HepG2 (cell line): Measurements from ENCODE around the gene SLC6A6. TPM values are rescaled to one million over a fixed set of nuclear protein-coding genes. Genes with fewer than 3 reads are reported as not detected.

Experiments used
- ATAC-seq: fragments of 200-7000 bp; cut with Tn5 transposase; 3 replicates; pipeline ENCODE4 v1.9.1; 2020; ENCODE audit warnings: mild to moderate bottlenecking, moderate library complexity
- BruUV-seq: library from RNA; stranded (reverse); fragments of 400-500 nt; replicated peaks from 2 replicates; lab custom pipeline; 2021; lab: Mats Ljungman, UMichigan
- CTCF ChIA-PET: fragments of 300-600 bp; formaldehyde crosslinking; extraction: SDS; loops from one replicate; lab custom pipeline; 2021; ENCODE audit warnings: low total read pairs, inconsistent platforms, low intra/inter-chr PET ratio; lab: Yijun Ruan, JAX
- POLR2A ChIA-PET: fragments of 350-600 bp; sonication (Branson Sonifier 250); formaldehyde crosslinking; loops from one replicate; lab custom pipeline; 2020; ENCODE audit warnings: antibody characterized with exemption, inconsistent platforms; lab: Yijun Ruan, JAX
- DNase-seq: peaks from one replicate; pipeline ENCODE4 v3.0.0-alpha.2; 2015; ENCODE audit warnings: low spot score
- FAIRE-seq: peaks from 3 replicates; lab custom pipeline; 2011; peaks lifted over from hg19 to GRCh38; lab: Jason Lieb, UNC
- H2AFZ ChIP-seq: one replicate; pipeline ENCODE4 v1.6.1; 2011; ENCODE audit warnings: low read length, inconsistent platforms
- H3K27ac ChIP-seq: fragments of 300-600 bp; 3 replicates; pipeline ENCODE4 v1.8.0; 2011; ENCODE audit warnings: mixed run types, mild to moderate bottlenecking, mixed read lengths, low read length, inconsistent platforms; ENCODE audit not compliant: insufficient read depth; ENCODE audit errors: extremely low read length
- H3K27me3 ChIP-seq, 2 experiments: fragments of 200-600 bp in 1 of 2; 2 replicates in 1 of 2; 3 replicates in 1 of 2; pipeline versions ENCODE4 v1.6.0 to v1.8.0; 2011; ENCODE audit warnings: low read length in 2 of 2, mild to moderate bottlenecking in 2 of 2, moderate library complexity in 2 of 2, inconsistent platforms in 1 of 2; ENCODE audit not compliant: insufficient read depth in 2 of 2, control insufficient read depth in 1 of 2
- H3K36me3 ChIP-seq, 2 experiments: fragments of 200-600 bp in 1 of 2; replicated peaks in 1 of 2; 2 replicates in 1 of 2; 3 replicates in 1 of 2; pipeline versions ENCODE4 v1.5.1 to v1.8.0; 2011; ENCODE audit warnings: low read length in 2 of 2, inconsistent platforms in 1 of 2; ENCODE audit not compliant: insufficient read depth in 2 of 2, control insufficient read depth in 1 of 2
- H3K4me1 ChIP-seq: 2 replicates; pipeline ENCODE4 v1.5.1; 2012; ENCODE audit warnings: low read length, inconsistent platforms; ENCODE audit not compliant: insufficient read depth
- H3K4me2 ChIP-seq: 2 replicates; pipeline ENCODE4 v1.6.0; 2011; ENCODE audit warnings: low read depth, low read length, inconsistent platforms
- H3K4me3 ChIP-seq, 3 experiments: fragments of 200-600 bp in 1 of 3; sonication (generic), shearing (Covaris generic) in 1 of 3; replicated peaks in 1 of 3; 2 replicates each; pipeline ENCODE4 v1.5.1; 2011 to 2016; ENCODE audit warnings: low read length in 3 of 3, inconsistent platforms in 2 of 3, low read depth in 2 of 3, mild to moderate bottlenecking in 2 of 3, control low read depth in 1 of 3, mixed read lengths in 1 of 3; ENCODE audit not compliant: insufficient read depth in 1 of 3
- H3K79me2 ChIP-seq: one replicate; pipeline ENCODE4 v1.6.1; 2011; ENCODE audit warnings: low read length, inconsistent platforms; ENCODE audit not compliant: insufficient read depth
- H3K9ac ChIP-seq: 2 replicates; pipeline ENCODE4 v1.6.0; 2011; ENCODE audit warnings: mild to moderate bottlenecking, low read depth, low read length, inconsistent platforms; ENCODE audit not compliant: insufficient read depth
- H3K9me3 ChIP-seq: 2 replicates; pipeline ENCODE4 v1.5.1; 2012; ENCODE audit warnings: mild to moderate bottlenecking, low read length
- H4K20me1 ChIP-seq: 2 replicates; pipeline ENCODE4 v1.6.0; 2011; ENCODE audit warnings: inconsistent platforms, mild to moderate bottlenecking, low read length, moderate library complexity; ENCODE audit not compliant: insufficient read depth
- CTCF ChIP-seq: sonication (generic); formaldehyde crosslinking; IDR thresholded peaks from 2 replicates; pipeline ENCODE4 v1.5.0; 2020; ENCODE audit warnings: mild to moderate bottlenecking, missing genetic modification reagents, moderate library complexity
- JUND ChIP-seq: sonication (generic); formaldehyde crosslinking; IDR thresholded peaks from 2 replicates; pipeline ENCODE4 v1.8.0; 2022; ENCODE audit warnings: mild to moderate bottlenecking, missing genetic modification reagents
- KLF15 ChIP-seq: sonication (generic); formaldehyde crosslinking; IDR thresholded peaks from 2 replicates; pipeline ENCODE4 v1.8.1; 2023; ENCODE audit warnings: borderline replicate concordance, mild to moderate bottlenecking, inconsistent platforms, missing genetic modification reagents, mixed read lengths
- NFRKB ChIP-seq: fragments of 450-650 bp; IDR thresholded peaks from 2 replicates; pipeline ENCODE4 v1.6.1; 2017
- NKX3-1 ChIP-seq: sonication (generic); formaldehyde crosslinking; IDR thresholded peaks from 2 replicates; pipeline ENCODE4 v1.5.0; 2020; ENCODE audit warnings: missing genetic modification reagents
- NR1H2 ChIP-seq: sonication (generic); formaldehyde crosslinking; IDR thresholded peaks from 2 replicates; pipeline ENCODE4 v1.8.1; 2022; ENCODE audit warnings: low read depth, missing genetic modification reagents, borderline replicate concordance
- PAX8 ChIP-seq: sonication (generic); formaldehyde crosslinking; IDR thresholded peaks from 2 replicates; pipeline ENCODE4 v1.8.0; 2022; ENCODE audit warnings: mild to moderate bottlenecking, missing genetic modification reagents, borderline replicate concordance
- SP2 ChIP-seq: sonication (generic); formaldehyde crosslinking; IDR thresholded peaks from 2 replicates; pipeline ENCODE4 v1.5.1; 2020; ENCODE audit warnings: mild to moderate bottlenecking, missing genetic modification reagents
- TARDBP ChIP-seq: sonication (generic); formaldehyde crosslinking; IDR thresholded peaks from 2 replicates; pipeline ENCODE4 v1.8.0; 2022; ENCODE audit warnings: mild to moderate bottlenecking, missing genetic modification reagents
- ZNF12 ChIP-seq: sonication (generic); formaldehyde crosslinking; IDR thresholded peaks from 2 replicates; pipeline ENCODE4 v1.5.0; 2020; ENCODE audit warnings: missing genetic modification reagents
- ZNF263 ChIP-seq: sonication (generic); formaldehyde crosslinking; IDR thresholded peaks from 2 replicates; pipeline ENCODE4 v1.4.0; 2020; ENCODE audit warnings: missing genetic modification reagents
- ZNF607 ChIP-seq: sonication (generic); formaldehyde crosslinking; IDR thresholded peaks from 2 replicates; pipeline ENCODE4 v1.5.1; 2020; ENCODE audit warnings: missing genetic modification reagents, mild to moderate bottlenecking, borderline replicate concordance
- ZNF768 ChIP-seq: sonication (generic); formaldehyde crosslinking; IDR thresholded peaks from 2 replicates; pipeline ENCODE4 v1.4.0; 2020; ENCODE audit warnings: missing genetic modification reagents
- WGBS: methylation state at CpG from one replicate; pipeline ENCODE4 v1.1.6; 2017; ENCODE audit warnings: low lambda C conversion rate; 5-methylcytosine and 5-hydroxymethylcytosine counted together
- in situ Hi-C: cut with HindIII; loops from 2 replicates; pipeline ENCODE4 v1.10.0; 2017; ENCODE audit warnings: low pct_unique_long_range_greater_than_20kb; ENCODE audit not compliant: extremely low pct_ligation_motif_present
- intact Hi-C: fragments of 100-400 bp; cut with micrococcal nuclease; formaldehyde crosslinking; loops from one replicate; pipeline ENCODE4 v1.10.0; 2022; ENCODE audit not compliant: unreplicated experiment
- polyA plus RNA-seq, 8 experiments: library from polyadenylated mRNA; depleted of rRNA in 3 of 8; stranded (reverse) in 7 of 8; unstranded in 1 of 8; fragments of >200 nt; fragmentation: Illumina TruSeq in 4 of 8; extraction: Trizol in 4 of 8; gene quantifications; 2 replicates each; pipeline versions ENCODE4 v1.2.1 to v1.2.3, GENCODE V29; 2011 to 2016; ENCODE audit warnings: low read depth in 4 of 8, missing spikeins in 1 of 8, mixed read lengths in 1 of 8; ENCODE audit not compliant: insufficient read depth in 1 of 8
- total RNA-seq, 5 experiments: library from RNA; depleted of rRNA; stranded (reverse); fragments of >200 nt; fragmentation: Illumina TruSeq; extraction: Trizol; gene quantifications; 2 replicates each; pipeline ENCODE4 v1.2.3, GENCODE V29; 2016; ENCODE audit warnings: low read depth in 1 of 5

Gene SLC6A6
- total and polyA plus RNA-seq, 2 of the 13 experiments (the other 11 are each of a cell fraction or from before 2014, with no cell fraction given), result 14.1 to 20.7 TPM

- peak; percentile 87 for TF ChIP-seq CTCF (CRISPR knock-in tag)
- TF ChIP-seq KLF15, result no peak
- TF ChIP-seq PAX8 (CRISPR knock-in tag), result no peak
- no peak for TF ChIP-seq ZNF768 (CRISPR knock-in tag)
- TF ChIP-seq, all 625 proteins: peak for 7
Measured at GRCh38 chr3:14508966-14509795, 106.8 kb downstream of the SLC6A6 start (continued).

GRCh38 chr3:14509796-14510100 lies 107.3 kb downstream of the SLC6A6 start:
- DNase-seq, result no peak
- H3K9me3 ChIP-seq, result no peaks in the 10 kb centered on the region
- 31% methylated on average over 4 of the region's 10 CpGs for WGBS
- H3K4me2 ChIP-seq, result no peak overlapping the region
- no peaks in the 10 kb centered on the region for H3K36me3 ChIP-seq
- ChIA-PET CTCF (interaction anchor here (1.3 kb wide), 1 partner anchor 93 kb away, joined by 5 read pairs; no protein-coding TSS in a partner anchor), POLR2A (no interaction called here)
- H3K4me1 ChIP-seq, result no peaks in the 10 kb centered on the region
- H2AFZ ChIP-seq, result no peak overlapping the region
- peaks cover 4 to 24% of the 10 kb centered on the region in 2 experiments; a peak in 3 of 5 replicates for H3K27me3 ChIP-seq
- no peaks in the 10 kb centered on the region for H4K20me1 ChIP-seq
- TF ChIP-seq JUND (CRISPR knock-in tag) (no peak), SP2 (no peak), NR1H2 (no peak), ZNF607 (CRISPR knock-in tag) (no peak), NKX3-1 (no peak), TARDBP (no peak), NFRKB (no peak), ZNF263 (CRISPR knock-in tag) (no peak), ZNF12 (CRISPR knock-in tag) (no peak)
- no peak for ATAC-seq
- no peak overlapping the region for H3K27ac ChIP-seq
- FAIRE-seq, result no peak
- intact Hi-C loops (loop anchor here (1.0 to 5.0 kb wide), 2 partner anchors 39 to 273 kb away; no protein-coding TSS in a partner anchor), in situ Hi-C loops (loop anchor here (5.0 kb wide), 1 partner anchor 38 kb away; no protein-coding TSS in a partner anchor)
- BruUV-seq, result no TSS peak
- no peak overlapping the region for H3K4me3 ChIP-seq
- H3K9ac ChIP-seq, result no peak overlapping the region
- H3K79me2 ChIP-seq, result no peaks in the 10 kb centered on the region
